Upper lobe of left lung (tissue), 4 donors: ENCODE data around the gene TMEM131L.

Experiments
- CTCF ChIP-seq, 6 experiments: fragments of 450-650 bp in 4 of 6; fragments of 200-600 bp in 2 of 6; sonication (generic) in 2 of 6; IDR thresholded peaks; one replicate each; pipeline ENCODE4 v1.5.1; 2016 to 2019; ENCODE audit warnings: antibody characterized with exemption in 6 of 6
- EP300 ChIP-seq, 4 donors: sonication (generic); formaldehyde crosslinking; IDR thresholded peaks; one replicate each; pipeline ENCODE4 v1.5.1; 2017; ENCODE audit warnings: antibody characterized with exemption in 4 of 4, control low read depth in 2 of 4
- POLR2A ChIP-seq, 4 donors: fragments of 450-650 bp; IDR thresholded peaks; one replicate each; pipeline ENCODE4 v1.5.1; 2016 to 2017; ENCODE audit warnings: antibody characterized with exemption in 4 of 4, mild to moderate bottlenecking in 2 of 4
- POLR2AphosphoS5 ChIP-seq, 2 donors: sonication (generic); formaldehyde crosslinking; IDR thresholded peaks; one replicate each; pipeline ENCODE4 v1.5.1; 2017; ENCODE audit warnings: antibody characterized with exemption in 2 of 2

DNA sequence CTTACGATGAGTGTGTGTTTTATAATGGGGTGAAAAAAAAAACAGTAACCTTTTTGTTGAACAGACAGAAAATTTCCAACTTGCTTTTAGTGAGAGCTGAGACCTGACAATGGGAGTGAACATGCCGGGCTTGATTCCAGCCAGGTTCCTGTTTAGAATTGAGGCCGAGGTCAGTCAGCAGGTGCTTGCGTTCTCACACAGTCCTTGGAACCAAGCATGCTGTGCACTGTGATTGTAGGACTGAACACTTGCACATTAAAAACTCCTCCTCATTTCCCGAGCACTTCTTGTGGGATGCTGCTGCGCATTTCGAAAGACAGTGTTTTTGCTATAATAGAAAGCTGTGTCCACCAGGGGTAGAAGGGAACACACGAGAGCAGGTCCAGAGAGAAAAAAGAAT lies 51.8 kb downstream of the TMEM131L start:
- TF ChIP-seq CTCF (IDR thresholded peaks at IDR 0.05), result no peak
- TF ChIP-seq EP300 (IDR thresholded peaks at IDR 0.05), result no peak
- TF ChIP-seq POLR2A (IDR thresholded peaks at IDR 0.05), result no peak
- no peak for TF ChIP-seq POLR2AphosphoS5 (IDR thresholded peaks at IDR 0.05)
